ENCODE data around the gene USP16. TPM values are rescaled to one million over a fixed set of nuclear protein-coding genes. Genes with fewer than 3 reads are reported as not detected.
A peak's percentile ranks its signal among the peaks of the same experiment; 100 is the strongest.

Gene USP16
- total and polyA plus RNA-seq, 2 experiments from 2014 or later: 25.9 to 35.8 TPM

DNA sequence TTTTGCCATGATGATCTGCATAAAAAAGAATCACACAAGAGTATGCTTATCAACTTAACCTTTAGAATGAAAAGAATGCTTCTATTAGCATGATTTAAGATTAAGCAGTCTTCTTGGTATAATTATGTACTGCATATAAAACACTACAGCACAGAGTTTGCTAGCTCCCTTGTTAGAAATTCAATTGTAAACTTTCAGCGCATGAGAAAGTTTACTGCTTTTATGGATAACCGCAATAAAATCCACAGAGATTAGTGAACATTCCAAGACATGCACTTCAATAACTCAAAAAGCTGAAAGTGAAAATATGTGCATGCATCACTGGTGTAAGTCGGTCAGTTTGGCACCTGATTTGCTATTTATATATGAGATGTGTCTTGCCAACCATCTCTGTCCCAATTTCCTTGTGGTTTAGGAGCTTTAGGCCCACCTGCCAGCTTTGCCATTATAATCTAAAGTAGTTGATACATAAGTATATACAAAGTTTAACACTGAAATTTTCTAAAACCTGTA, 32.1 kb downstream of the USP16 start:
- 73% methylated on average over 3 of the region's 3 CpGs for WGBS (ENCODE audit: low lambda C conversion rate, missing lambda C conversion rate)
- Histone ChIP-seq H3K36me3 (replicated peaks; ENCODE audit: insufficient read depth, low read depth) (peaks cover 3% of the 10 kb centered on the region), H3K4me1 (ENCODE audit: insufficient read depth) (no peaks in the 10 kb centered on the region), H3K4me2 (no peak overlapping the region), H2AFZ (no peak overlapping the region), H3K79me2 (no peaks in the 10 kb centered on the region), H4K20me1 (ENCODE audit: insufficient read depth, poor library complexity, severe bottlenecking) (no peaks in the 10 kb centered on the region), H3K4me3 (no peak overlapping the region), H3K9me2 (replicated peaks; ENCODE audit: insufficient read depth) (no peaks in the 10 kb centered on the region), H3K9me3 (ENCODE audit: low read depth) (no peaks in the 10 kb centered on the region), H3K27ac (no peak overlapping the region), H3K27me3 (no peaks in the 10 kb centered on the region)
- TF ChIP-seq, protein P1, sequence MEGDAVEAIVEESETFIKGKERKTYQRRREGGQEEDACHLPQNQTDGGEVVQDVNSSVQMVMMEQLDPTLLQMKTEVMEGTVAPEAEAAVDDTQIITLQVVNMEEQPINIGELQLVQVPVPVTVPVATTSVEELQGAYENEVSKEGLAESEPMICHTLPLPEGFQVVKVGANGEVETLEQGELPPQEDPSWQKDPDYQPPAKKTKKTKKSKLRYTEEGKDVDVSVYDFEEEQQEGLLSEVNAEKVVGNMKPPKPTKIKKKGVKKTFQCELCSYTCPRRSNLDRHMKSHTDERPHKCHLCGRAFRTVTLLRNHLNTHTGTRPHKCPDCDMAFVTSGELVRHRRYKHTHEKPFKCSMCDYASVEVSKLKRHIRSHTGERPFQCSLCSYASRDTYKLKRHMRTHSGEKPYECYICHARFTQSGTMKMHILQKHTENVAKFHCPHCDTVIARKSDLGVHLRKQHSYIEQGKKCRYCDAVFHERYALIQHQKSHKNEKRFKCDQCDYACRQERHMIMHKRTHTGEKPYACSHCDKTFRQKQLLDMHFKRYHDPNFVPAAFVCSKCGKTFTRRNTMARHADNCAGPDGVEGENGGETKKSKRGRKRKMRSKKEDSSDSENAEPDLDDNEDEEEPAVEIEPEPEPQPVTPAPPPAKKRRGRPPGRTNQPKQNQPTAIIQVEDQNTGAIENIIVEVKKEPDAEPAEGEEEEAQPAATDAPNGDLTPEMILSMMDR (IDR thresholded peaks at IDR 0.05; ENCODE audit: poor library complexity): no peak
- no peak for TF ChIP-seq EZH2phosphoT487 (IDR thresholded peaks at IDR 0.05; ENCODE audit: low read depth, severe bottlenecking, unreplicated experiment)
- TF ChIP-seq EZH2 (IDR thresholded peaks at IDR 0.05; ENCODE audit: borderline replicate concordance): no peak
- DNase-seq (ENCODE audit: low spot score): no peak

DNA sequence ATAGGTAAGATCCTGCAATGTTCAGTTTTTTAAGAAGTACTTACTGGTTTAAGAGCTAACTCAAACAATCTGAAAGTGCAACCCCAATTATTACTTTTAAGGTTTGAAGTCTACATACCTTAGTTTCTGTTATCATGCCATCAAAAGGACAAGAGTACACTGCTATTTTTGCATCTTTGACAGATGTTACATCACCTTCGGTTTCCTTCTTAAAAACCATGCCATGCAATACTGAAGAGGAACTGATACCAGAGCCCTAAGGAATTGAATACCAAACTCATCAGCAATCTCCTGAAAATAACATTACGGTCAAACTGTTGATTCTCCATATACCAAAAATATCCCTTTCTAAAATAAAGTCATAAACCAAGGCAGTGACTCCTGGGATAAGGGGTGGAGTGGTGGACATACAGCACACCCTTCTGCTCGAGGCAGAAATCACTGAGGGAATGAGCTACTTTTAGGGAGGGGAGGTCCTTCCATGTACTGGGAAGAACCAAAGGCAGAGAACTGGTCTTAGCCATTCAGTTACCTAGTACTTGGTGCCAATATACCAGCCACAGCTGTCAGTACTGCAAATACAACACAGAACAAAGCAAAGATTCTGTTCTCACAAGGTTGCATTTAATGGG, 40.5 kb downstream of the USP16 start:
- H3K4me1 ChIP-seq (ENCODE audit: insufficient read depth): no peaks in the 10 kb centered on the region
- no peak overlapping the region for H2AFZ ChIP-seq
- TF ChIP-seq, protein P1 (IDR thresholded peaks at IDR 0.05; ENCODE audit: poor library complexity): no peak
- TF ChIP-seq EZH2 (IDR thresholded peaks at IDR 0.05; ENCODE audit: borderline replicate concordance): no peak
- TF ChIP-seq EZH2phosphoT487 (IDR thresholded peaks at IDR 0.05; ENCODE audit: low read depth, severe bottlenecking, unreplicated experiment): no peak
- H3K27ac ChIP-seq: no peak overlapping the region
- no peaks in the 10 kb centered on the region for H3K9me2 ChIP-seq (replicated peaks; ENCODE audit: insufficient read depth)
- DNase-seq (ENCODE audit: low spot score): no peak
- no peaks in the 10 kb centered on the region for H3K27me3 ChIP-seq
- no peaks in the 10 kb centered on the region for H3K9me3 ChIP-seq (ENCODE audit: low read depth)
- peaks cover 8% of the 10 kb centered on the region for H3K36me3 ChIP-seq (replicated peaks; ENCODE audit: insufficient read depth, low read depth)
- 95% methylated on average over 3 of the region's 3 CpGs for WGBS (ENCODE audit: low lambda C conversion rate, missing lambda C conversion rate)
- H3K4me2 ChIP-seq: no peak overlapping the region
- peaks cover 3% of the 10 kb centered on the region for H4K20me1 ChIP-seq (ENCODE audit: insufficient read depth, poor library complexity, severe bottlenecking)
- no peak overlapping the region for H3K4me3 ChIP-seq
- peaks cover 29% of the 10 kb centered on the region for H3K79me2 ChIP-seq

DNA sequence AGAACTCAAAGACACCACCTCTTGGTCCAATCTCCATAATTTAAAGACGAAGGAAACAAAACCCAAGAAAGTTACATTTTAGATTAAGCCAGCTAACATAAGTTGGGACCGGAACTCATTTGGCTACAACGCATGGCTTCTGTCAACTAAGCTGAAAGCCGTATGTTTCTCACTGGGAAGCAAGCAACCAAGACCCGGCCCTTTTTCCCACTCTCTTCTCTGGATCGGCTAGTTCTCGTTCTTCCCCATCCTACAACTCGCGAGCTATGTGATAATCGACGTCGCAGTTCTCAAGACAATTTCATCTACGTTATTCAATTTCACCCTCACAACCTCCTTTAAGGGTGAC, 48.4 kb downstream of the USP16 start:
- Histone ChIP-seq H3K36me3 (replicated peaks; ENCODE audit: insufficient read depth, low read depth) (no peaks in the 10 kb centered on the region), H2AFZ (peak overlapping the region; percentile 48), H3K9me2 (replicated peaks; ENCODE audit: insufficient read depth) (no peaks in the 10 kb centered on the region), H3K4me3 (peak overlapping the region; percentile 53), H3K27ac (peak overlapping the region; percentile 88), H4K20me1 (ENCODE audit: insufficient read depth, poor library complexity, severe bottlenecking) (peaks cover 28% of the 10 kb centered on the region), H3K4me2 (peak overlapping the region; percentile 83), H3K79me2 (peaks cover 53% of the 10 kb centered on the region), H3K27me3 (no peaks in the 10 kb centered on the region), H3K9me3 (ENCODE audit: low read depth) (no peaks in the 10 kb centered on the region), H3K4me1 (ENCODE audit: insufficient read depth) (peaks cover 6% of the 10 kb centered on the region)
- DNase-seq (ENCODE audit: low spot score): peak; percentile 45
- WGBS (ENCODE audit: low lambda C conversion rate, missing lambda C conversion rate): 0% methylated on average over 13 of the region's 13 CpGs
- TF ChIP-seq, protein P1 (IDR thresholded peaks at IDR 0.05; ENCODE audit: poor library complexity): no peak
- no peak for TF ChIP-seq EZH2phosphoT487 (IDR thresholded peaks at IDR 0.05; ENCODE audit: low read depth, severe bottlenecking, unreplicated experiment)
- TF ChIP-seq EZH2 (IDR thresholded peaks at IDR 0.05; ENCODE audit: borderline replicate concordance): no peak

Measured in hepatocyte (in vitro differentiated cells).